GM12872 (cell line): ENCODE measurements around the gene ADD1.

ENCODE experiments used
- CTCF ChIP-seq: IDR thresholded peaks from 3 replicates; pipeline ENCODE4 v1.5.1; 2011; ENCODE audit warnings: low read depth, mild to moderate bottlenecking, low read length, moderate library complexity; ENCODE audit not compliant: insufficient read depth

Gene ADD1

GRCh38 chr4:2803624-2804448 lies 39.8 kb upstream of the ADD1 start:
- no peak for TF ChIP-seq CTCF

GRCh38 chr4:2804449-2804972 lies 39.1 kb upstream of the ADD1 start:
- no peak for TF ChIP-seq CTCF

- TF ChIP-seq CTCF, result no peak
These were observed 38.6 kb upstream of the ADD1 start for GRCh38 chr4:2804973-2805501.

GRCh38 chr4:2805712-2806389 lies 37.8 kb upstream of the ADD1 start:
- no peak for TF ChIP-seq CTCF

GRCh38 chr4:2806390-2807355 lies 37.0 kb upstream of the ADD1 start:
- no peak for TF ChIP-seq CTCF

- TF ChIP-seq CTCF, result no peak
These were observed 36.1 kb upstream of the ADD1 start for GRCh38 chr4:2807571-2807970.
